NCI-H226 (cell line): ENCODE measurements around the gene PAEP.
A peak's percentile ranks its signal among the peaks of the same experiment; 100 is the strongest.

Source experiments
- DNase-seq: peaks from one replicate; pipeline ENCODE4 v3.0.0-alpha.2; 2015

Gene PAEP

GRCh38 chr9:135580664-135581380 lies 19.3 kb downstream of the PAEP start:
- DNase-seq, result no peak

- no peak for DNase-seq
Measured at GRCh38 chr9:135581636-135582426, 20.3 kb downstream of the PAEP start.

- no peak for DNase-seq
Measured at GRCh38 chr9:135582541-135582940, 21.0 kb downstream of the PAEP start.

GRCh38 chr9:135582966-135583687 lies 21.6 kb downstream of the PAEP start:
- no peak for DNase-seq

- DNase-seq, result no peak
Measured at GRCh38 chr9:135583688-135584011, 22.1 kb downstream of the PAEP start.

GRCh38 chr9:135584371-135584770 lies 22.8 kb downstream of the PAEP start:
- DNase-seq, result no peak

- DNase-seq, result peak; percentile 32
Measured at GRCh38 chr9:135584934-135585333, 23.4 kb downstream of the PAEP start.

- DNase-seq, result no peak
Measured at GRCh38 chr9:135586601-135587109, 25.1 kb downstream of the PAEP start.

- DNase-seq, result no peak
Measured at GRCh38 chr9:135587658-135588057, 26.1 kb downstream of the PAEP start.

GRCh38 chr9:135588371-135588770 lies 26.8 kb downstream of the PAEP start:
- DNase-seq, result no peak

GRCh38 chr9:135588886-135589595 lies 27.5 kb downstream of the PAEP start:
- DNase-seq, result no peak

GRCh38 chr9:135589596-135590485 lies 28.3 kb downstream of the PAEP start:
- no peak for DNase-seq

- DNase-seq, result no peak
Measured at GRCh38 chr9:135590486-135591079, 29.0 kb downstream of the PAEP start.

GRCh38 chr9:135591506-135592330 lies 30.2 kb downstream of the PAEP start:
- DNase-seq, result no peak

GRCh38 chr9:135592331-135592590 lies 30.7 kb downstream of the PAEP start:
- no peak for DNase-seq

- DNase-seq, result no peak
Measured at GRCh38 chr9:135592625-135593024, 31.1 kb downstream of the PAEP start.

- DNase-seq, result peak; percentile 47
Measured at GRCh38 chr9:135596211-135596610, 34.7 kb downstream of the PAEP start.

GRCh38 chr9:135600296-135600817 lies 38.8 kb downstream of the PAEP start:
- no peak for DNase-seq

GRCh38 chr9:135601988-135602387 lies 40.4 kb downstream of the PAEP start:
- DNase-seq, result no peak

- no peak for DNase-seq
Measured at GRCh38 chr9:135602789-135603481, 41.4 kb downstream of the PAEP start.
